HL-60 (cell line): Measurements from ENCODE around the gene GABBR1.

Source experiments
- GABPA ChIP-seq: IDR thresholded peaks from 2 replicates; pipeline ENCODE4 v1.6.1; 2012; ENCODE audit warnings: low read depth
- POLR2AphosphoS5 ChIP-seq: IDR thresholded peaks from 2 replicates; pipeline ENCODE4 v1.6.1; 2012; ENCODE audit warnings: low read depth
- TF ChIP-seq, protein P1 (sequence below): IDR thresholded peaks from one replicate; pipeline ENCODE4 v1.5.1; 2011; ENCODE audit warnings: low read length, control low read depth, inconsistent platforms; ENCODE audit not compliant: insufficient read depth
- TF ChIP-seq, protein P2 (sequence below): IDR thresholded peaks from 2 replicates; pipeline ENCODE4 v1.6.1; 2012; ENCODE audit warnings: low read depth; ENCODE audit not compliant: insufficient replicate concordance

DNA sequence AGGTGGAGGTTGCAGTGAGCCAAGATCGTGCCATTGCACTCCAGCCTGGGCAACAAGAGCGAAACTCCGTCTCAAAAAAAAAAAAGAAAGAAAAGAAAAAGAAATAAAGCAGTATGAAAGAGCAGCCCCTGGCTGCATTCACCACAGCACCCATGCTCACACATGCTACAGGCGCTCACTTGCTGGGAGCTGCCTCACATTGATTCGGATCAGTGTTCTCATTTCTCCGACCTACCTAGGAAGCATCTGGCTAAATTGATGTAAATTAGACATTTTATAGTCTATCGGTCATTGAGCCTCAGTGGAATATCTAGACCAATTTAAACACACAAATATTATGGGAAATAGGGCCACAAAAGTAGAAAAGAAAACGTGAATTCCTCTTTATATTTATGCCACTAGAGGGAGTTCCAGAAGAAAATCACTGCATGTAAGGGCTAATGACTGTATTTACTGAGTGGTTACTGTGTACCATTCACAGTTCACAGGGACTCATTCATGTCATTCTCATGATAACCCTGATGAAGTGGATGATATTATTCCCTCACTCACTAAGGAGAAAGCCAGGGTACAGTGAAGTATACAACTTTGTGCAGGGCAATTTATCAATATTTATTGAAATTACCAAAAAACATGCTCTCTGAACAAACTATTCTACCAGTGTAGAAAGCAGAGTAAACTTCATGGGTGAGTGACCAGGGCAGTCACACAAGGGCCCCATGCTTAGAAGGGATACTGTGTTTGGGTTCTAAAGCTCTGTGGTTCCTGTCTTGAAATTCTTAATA, 18.6 kb upstream of the GABBR1 start:
- TF ChIP-seq, protein P1, sequence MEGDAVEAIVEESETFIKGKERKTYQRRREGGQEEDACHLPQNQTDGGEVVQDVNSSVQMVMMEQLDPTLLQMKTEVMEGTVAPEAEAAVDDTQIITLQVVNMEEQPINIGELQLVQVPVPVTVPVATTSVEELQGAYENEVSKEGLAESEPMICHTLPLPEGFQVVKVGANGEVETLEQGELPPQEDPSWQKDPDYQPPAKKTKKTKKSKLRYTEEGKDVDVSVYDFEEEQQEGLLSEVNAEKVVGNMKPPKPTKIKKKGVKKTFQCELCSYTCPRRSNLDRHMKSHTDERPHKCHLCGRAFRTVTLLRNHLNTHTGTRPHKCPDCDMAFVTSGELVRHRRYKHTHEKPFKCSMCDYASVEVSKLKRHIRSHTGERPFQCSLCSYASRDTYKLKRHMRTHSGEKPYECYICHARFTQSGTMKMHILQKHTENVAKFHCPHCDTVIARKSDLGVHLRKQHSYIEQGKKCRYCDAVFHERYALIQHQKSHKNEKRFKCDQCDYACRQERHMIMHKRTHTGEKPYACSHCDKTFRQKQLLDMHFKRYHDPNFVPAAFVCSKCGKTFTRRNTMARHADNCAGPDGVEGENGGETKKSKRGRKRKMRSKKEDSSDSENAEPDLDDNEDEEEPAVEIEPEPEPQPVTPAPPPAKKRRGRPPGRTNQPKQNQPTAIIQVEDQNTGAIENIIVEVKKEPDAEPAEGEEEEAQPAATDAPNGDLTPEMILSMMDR, result peak; percentile 34
- no peak for TF ChIP-seq POLR2AphosphoS5
- TF ChIP-seq, protein P2, sequence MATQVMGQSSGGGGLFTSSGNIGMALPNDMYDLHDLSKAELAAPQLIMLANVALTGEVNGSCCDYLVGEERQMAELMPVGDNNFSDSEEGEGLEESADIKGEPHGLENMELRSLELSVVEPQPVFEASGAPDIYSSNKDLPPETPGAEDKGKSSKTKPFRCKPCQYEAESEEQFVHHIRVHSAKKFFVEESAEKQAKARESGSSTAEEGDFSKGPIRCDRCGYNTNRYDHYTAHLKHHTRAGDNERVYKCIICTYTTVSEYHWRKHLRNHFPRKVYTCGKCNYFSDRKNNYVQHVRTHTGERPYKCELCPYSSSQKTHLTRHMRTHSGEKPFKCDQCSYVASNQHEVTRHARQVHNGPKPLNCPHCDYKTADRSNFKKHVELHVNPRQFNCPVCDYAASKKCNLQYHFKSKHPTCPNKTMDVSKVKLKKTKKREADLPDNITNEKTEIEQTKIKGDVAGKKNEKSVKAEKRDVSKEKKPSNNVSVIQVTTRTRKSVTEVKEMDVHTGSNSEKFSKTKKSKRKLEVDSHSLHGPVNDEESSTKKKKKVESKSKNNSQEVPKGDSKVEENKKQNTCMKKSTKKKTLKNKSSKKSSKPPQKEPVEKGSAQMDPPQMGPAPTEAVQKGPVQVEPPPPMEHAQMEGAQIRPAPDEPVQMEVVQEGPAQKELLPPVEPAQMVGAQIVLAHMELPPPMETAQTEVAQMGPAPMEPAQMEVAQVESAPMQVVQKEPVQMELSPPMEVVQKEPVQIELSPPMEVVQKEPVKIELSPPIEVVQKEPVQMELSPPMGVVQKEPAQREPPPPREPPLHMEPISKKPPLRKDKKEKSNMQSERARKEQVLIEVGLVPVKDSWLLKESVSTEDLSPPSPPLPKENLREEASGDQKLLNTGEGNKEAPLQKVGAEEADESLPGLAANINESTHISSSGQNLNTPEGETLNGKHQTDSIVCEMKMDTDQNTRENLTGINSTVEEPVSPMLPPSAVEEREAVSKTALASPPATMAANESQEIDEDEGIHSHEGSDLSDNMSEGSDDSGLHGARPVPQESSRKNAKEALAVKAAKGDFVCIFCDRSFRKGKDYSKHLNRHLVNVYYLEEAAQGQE, result no peak
- no peak for TF ChIP-seq GABPA
